B cell (primary cell): ENCODE results near the gene IFT74.

Source experiments
- EZH2 ChIP-seq: IDR thresholded peaks from 2 replicates; pipeline ENCODE4 v1.6.1; 2012; ENCODE audit warnings: borderline replicate concordance, low read depth, mild to moderate bottlenecking, moderate library complexity, low read length; ENCODE audit not compliant: insufficient read depth, poor library complexity, severe bottlenecking
- TF ChIP-seq, protein P1 (sequence below): fragments of 200-600 bp; IDR thresholded peaks from one replicate; pipeline ENCODE4 v1.8.0; 2022; ENCODE audit warnings: antibody characterized with exemption, mild to moderate bottlenecking

DNA sequence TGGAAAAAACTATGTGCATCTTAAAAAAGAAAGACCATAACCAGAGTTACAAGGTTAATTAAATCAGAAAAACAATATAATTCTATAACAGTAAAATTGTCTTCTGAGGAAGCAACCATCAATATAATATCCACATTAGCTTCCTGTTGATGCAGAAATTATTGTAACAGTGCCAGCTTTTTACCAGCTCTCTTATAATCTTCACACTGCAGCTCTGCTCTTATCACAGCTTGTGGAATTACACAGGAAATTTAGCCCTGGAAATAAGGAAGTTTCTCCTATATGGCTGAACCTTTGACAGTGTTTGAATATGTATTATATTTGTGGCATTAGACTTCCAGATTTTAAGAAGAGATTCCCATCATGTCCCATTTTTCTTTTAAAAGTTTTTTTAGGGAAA is 103.7 kb downstream of the IFT74 start:
- TF ChIP-seq, protein P1, sequence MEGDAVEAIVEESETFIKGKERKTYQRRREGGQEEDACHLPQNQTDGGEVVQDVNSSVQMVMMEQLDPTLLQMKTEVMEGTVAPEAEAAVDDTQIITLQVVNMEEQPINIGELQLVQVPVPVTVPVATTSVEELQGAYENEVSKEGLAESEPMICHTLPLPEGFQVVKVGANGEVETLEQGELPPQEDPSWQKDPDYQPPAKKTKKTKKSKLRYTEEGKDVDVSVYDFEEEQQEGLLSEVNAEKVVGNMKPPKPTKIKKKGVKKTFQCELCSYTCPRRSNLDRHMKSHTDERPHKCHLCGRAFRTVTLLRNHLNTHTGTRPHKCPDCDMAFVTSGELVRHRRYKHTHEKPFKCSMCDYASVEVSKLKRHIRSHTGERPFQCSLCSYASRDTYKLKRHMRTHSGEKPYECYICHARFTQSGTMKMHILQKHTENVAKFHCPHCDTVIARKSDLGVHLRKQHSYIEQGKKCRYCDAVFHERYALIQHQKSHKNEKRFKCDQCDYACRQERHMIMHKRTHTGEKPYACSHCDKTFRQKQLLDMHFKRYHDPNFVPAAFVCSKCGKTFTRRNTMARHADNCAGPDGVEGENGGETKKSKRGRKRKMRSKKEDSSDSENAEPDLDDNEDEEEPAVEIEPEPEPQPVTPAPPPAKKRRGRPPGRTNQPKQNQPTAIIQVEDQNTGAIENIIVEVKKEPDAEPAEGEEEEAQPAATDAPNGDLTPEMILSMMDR = no peak
- TF ChIP-seq EZH2 = no peak
